ENCODE measurements around the gene ATP6V1C2. TPM values are rescaled to one million over a fixed set of nuclear protein-coding genes. Genes with fewer than 3 reads are reported as not detected.

The ATP6V1C2 gene
- polyA plus RNA-seq, 3 donors: 0.03 TPM; not detected in 2

DNA sequence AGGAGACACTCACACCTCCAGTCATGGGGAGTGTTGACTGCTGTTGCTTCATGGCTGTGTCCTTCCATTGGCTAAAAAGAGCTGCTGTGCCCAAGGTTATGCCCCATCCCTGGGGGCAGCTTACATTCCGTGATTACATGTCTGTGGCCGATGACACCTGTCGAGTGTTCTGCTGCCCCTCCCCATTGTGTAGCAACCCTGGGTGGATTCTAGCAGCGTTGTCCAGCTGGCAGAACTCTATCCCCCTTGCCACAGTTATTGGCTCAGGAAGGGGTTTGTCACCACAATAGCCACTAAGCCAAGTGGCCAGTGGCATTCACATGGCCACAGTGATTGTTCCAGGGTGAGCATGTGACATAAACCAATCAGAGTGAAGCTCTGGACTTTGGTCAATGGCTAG lies 102.8 kb downstream of the ATP6V1C2 start:
- no peak overlapping the region for H3K27ac Mint-ChIP-seq
- peaks cover 4 to 27% (median 12%) of the 10 kb centered on the region in 3 donors for H3K27me3 Mint-ChIP-seq (ENCODE audit: low read depth in 3 of 3)
- H3K9me3 ChIP-seq (replicated peaks in 1 of 2; ENCODE audit: control insufficient read depth in 1 of 2, insufficient read depth in 1 of 2, low read length in 2 of 2): no peaks in the 10 kb centered on the region
- H3K4me2 ChIP-seq (replicated peaks; ENCODE audit: extremely low read depth, low read length, poor library complexity, severe bottlenecking): no peak overlapping the region
- no peak for DNase-seq
- H3K9me3 Mint-ChIP-seq: peaks cover 0 to 2% (median 0%) of the 10 kb centered on the region in 7 donors
- H3K4me3 ChIP-seq (replicated peaks in 1 of 3; ENCODE audit: low read depth in 2 of 3, low read length in 3 of 3): no peak overlapping the region
- TF ChIP-seq, protein P1, sequence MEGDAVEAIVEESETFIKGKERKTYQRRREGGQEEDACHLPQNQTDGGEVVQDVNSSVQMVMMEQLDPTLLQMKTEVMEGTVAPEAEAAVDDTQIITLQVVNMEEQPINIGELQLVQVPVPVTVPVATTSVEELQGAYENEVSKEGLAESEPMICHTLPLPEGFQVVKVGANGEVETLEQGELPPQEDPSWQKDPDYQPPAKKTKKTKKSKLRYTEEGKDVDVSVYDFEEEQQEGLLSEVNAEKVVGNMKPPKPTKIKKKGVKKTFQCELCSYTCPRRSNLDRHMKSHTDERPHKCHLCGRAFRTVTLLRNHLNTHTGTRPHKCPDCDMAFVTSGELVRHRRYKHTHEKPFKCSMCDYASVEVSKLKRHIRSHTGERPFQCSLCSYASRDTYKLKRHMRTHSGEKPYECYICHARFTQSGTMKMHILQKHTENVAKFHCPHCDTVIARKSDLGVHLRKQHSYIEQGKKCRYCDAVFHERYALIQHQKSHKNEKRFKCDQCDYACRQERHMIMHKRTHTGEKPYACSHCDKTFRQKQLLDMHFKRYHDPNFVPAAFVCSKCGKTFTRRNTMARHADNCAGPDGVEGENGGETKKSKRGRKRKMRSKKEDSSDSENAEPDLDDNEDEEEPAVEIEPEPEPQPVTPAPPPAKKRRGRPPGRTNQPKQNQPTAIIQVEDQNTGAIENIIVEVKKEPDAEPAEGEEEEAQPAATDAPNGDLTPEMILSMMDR (IDR thresholded peaks at IDR 0.05): no peak
- 97% methylated on average over 3 of the region's 4 CpGs for WGBS (ENCODE audit: insufficient coverage)
- peaks cover 10 to 18% of the 10 kb centered on the region in 2 donors for H3K4me1 ChIP-seq (ENCODE audit: control insufficient read depth in 1 of 2, insufficient read depth in 2 of 2, low read length in 2 of 2)
- peaks cover 5 to 9% of the 10 kb centered on the region in 2 donors for H3K27me3 ChIP-seq (ENCODE audit: control insufficient read depth in 2 of 2, insufficient read depth in 2 of 2, low read length in 2 of 2)
- H4K20me1 ChIP-seq (ENCODE audit: insufficient read depth, low read length): no peaks in the 10 kb centered on the region
- no peak overlapping the region for H3K27ac ChIP-seq (ENCODE audit: low read depth in 1 of 2, low read length in 2 of 2)
- H3K36me3 ChIP-seq (replicated peaks in 1 of 2; ENCODE audit: control insufficient read depth in 1 of 2, insufficient read depth in 2 of 2, low read length in 2 of 2): no peaks in the 10 kb centered on the region
- H3K4me1 Mint-ChIP-seq: peaks cover 30% of the 10 kb centered on the region
- H2AFZ ChIP-seq (ENCODE audit: insufficient read depth, low read depth, low read length, poor library complexity, severe bottlenecking): no peak overlapping the region
- no peaks in the 10 kb centered on the region for H3K79me2 ChIP-seq (ENCODE audit: insufficient read depth, low read length)
- H3K36me3 Mint-ChIP-seq: no peaks in the 10 kb centered on the region
- intact Hi-C loops (cut with micrococcal nuclease): no loop called here
- no peak overlapping the region for H3K9ac ChIP-seq (ENCODE audit: insufficient read depth, low read length, poor library complexity, severe bottlenecking)
- H3K4me3 Mint-ChIP-seq: no peak overlapping the region

DNA sequence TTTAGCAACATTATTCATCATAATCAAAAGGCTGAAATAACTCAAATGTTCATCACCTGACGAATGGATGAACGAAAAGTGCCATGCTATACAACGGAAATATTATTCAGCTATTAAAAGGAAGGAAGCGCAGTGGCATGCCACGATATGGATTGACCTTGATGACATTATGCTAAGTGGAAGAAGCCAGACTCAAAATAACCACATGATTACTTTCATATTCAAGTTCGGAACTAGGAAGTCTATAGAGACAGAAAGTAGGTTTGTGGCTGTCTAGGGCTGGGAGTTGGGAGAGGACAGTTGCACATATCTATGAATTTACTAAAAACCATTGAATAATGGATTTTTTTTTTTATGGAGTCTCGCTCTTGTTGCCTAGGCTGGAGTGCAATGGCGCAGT lies 104.6 kb downstream of the ATP6V1C2 start:
- H3K9ac ChIP-seq (ENCODE audit: insufficient read depth, low read length, poor library complexity, severe bottlenecking): no peak overlapping the region
- no peaks in the 10 kb centered on the region for H3K36me3 ChIP-seq (replicated peaks in 1 of 2; ENCODE audit: control insufficient read depth in 1 of 2, insufficient read depth in 2 of 2, low read length in 2 of 2)
- no peak overlapping the region for H3K4me2 ChIP-seq (replicated peaks; ENCODE audit: extremely low read depth, low read length, poor library complexity, severe bottlenecking)
- intact Hi-C loops (cut with micrococcal nuclease): no loop called here
- peak in 2 of 3 donors; percentile 7 to 50 for DNase-seq
- no peaks in the 10 kb centered on the region for H3K9me3 ChIP-seq (replicated peaks in 1 of 2; ENCODE audit: control insufficient read depth in 1 of 2, insufficient read depth in 1 of 2, low read length in 2 of 2)
- H2AFZ ChIP-seq (ENCODE audit: insufficient read depth, low read depth, low read length, poor library complexity, severe bottlenecking): no peak overlapping the region
- H3K27ac ChIP-seq (ENCODE audit: low read depth in 1 of 2, low read length in 2 of 2): no peak overlapping the region
- H3K36me3 Mint-ChIP-seq: no peaks in the 10 kb centered on the region
- TF ChIP-seq, protein P1 (IDR thresholded peaks at IDR 0.05): no peak
- peaks cover 0 to 2% (median 0%) of the 10 kb centered on the region in 7 donors for H3K9me3 Mint-ChIP-seq
- H3K4me3 Mint-ChIP-seq: no peak overlapping the region
- 83% methylated on average over 1 of the region's 8 CpGs for WGBS (ENCODE audit: insufficient coverage)
- no peak overlapping the region for H3K27ac Mint-ChIP-seq
- H3K4me3 ChIP-seq (replicated peaks in 1 of 3; ENCODE audit: low read depth in 2 of 3, low read length in 3 of 3): no peak overlapping the region
- H3K27me3 Mint-ChIP-seq (ENCODE audit: low read depth in 3 of 3): peaks cover 9 to 34% (median 21%) of the 10 kb centered on the region in 3 donors
- peaks cover 5 to 17% of the 10 kb centered on the region in 2 donors for H3K27me3 ChIP-seq (ENCODE audit: control insufficient read depth in 2 of 2, insufficient read depth in 2 of 2, low read length in 2 of 2)
- no peaks in the 10 kb centered on the region for H3K79me2 ChIP-seq (ENCODE audit: insufficient read depth, low read length)
- peaks cover 5 to 12% of the 10 kb centered on the region in 2 donors for H3K4me1 ChIP-seq (ENCODE audit: control insufficient read depth in 1 of 2, insufficient read depth in 2 of 2, low read length in 2 of 2)
- no peaks in the 10 kb centered on the region for H4K20me1 ChIP-seq (ENCODE audit: insufficient read depth, low read length)
- peaks cover 17% of the 10 kb centered on the region for H3K4me1 Mint-ChIP-seq

All from CD14-positive monocyte (primary cell).